ENCODE results near the gene MAB21L3. TPM values are rescaled to one million over a fixed set of nuclear protein-coding genes. Genes with fewer than 3 reads are reported as not detected.
"Not testable (repeated sequence)": the region's sequence is repeated elsewhere in the genome, so short reads cannot be mapped to it uniquely, and the experiment has no call there.

Gene MAB21L3
- total RNA-seq, 1 donor from 2014 or later = not detected

- DNase-seq (ENCODE audit: extremely low read depth, low read depth, low spot score) = no peak
Observed at GRCh38 chr1:116133696-116134475, 22.7 kb downstream of the MAB21L3 start.

- no peak for DNase-seq (ENCODE audit: extremely low read depth, low read depth, low spot score)
Observed at GRCh38 chr1:116134476-116134773, 23.2 kb downstream of the MAB21L3 start.

GRCh38 chr1:116138277-116138792 is 27.1 kb downstream of the MAB21L3 start:
- no peak for DNase-seq (ENCODE audit: extremely low read depth, low read depth, low spot score)

- DNase-seq (ENCODE audit: extremely low read depth, low read depth, low spot score) = no peak
Observed at GRCh38 chr1:116139592-116140134, 28.5 kb downstream of the MAB21L3 start.

GRCh38 chr1:116144151-116144550 is 33.0 kb downstream of the MAB21L3 start:
- DNase-seq (ENCODE audit: extremely low read depth, low read depth, low spot score) = no peak

GRCh38 chr1:116146447-116147113 is 35.4 kb downstream of the MAB21L3 start:
- not testable (repeated sequence) for DNase-seq (ENCODE audit: extremely low read depth, low read depth, low spot score)

- no peak for DNase-seq (ENCODE audit: extremely low read depth, low read depth, low spot score)
Observed at GRCh38 chr1:116147114-116147510, 35.9 kb downstream of the MAB21L3 start.

GRCh38 chr1:116147972-116148371 is 36.8 kb downstream of the MAB21L3 start:
- DNase-seq (ENCODE audit: extremely low read depth, low read depth, low spot score) = no peak

- no peak for DNase-seq (ENCODE audit: extremely low read depth, low read depth, low spot score)
Observed at GRCh38 chr1:116148967-116149366, 37.8 kb downstream of the MAB21L3 start.

GRCh38 chr1:116150368-116150767 is 39.2 kb downstream of the MAB21L3 start:
- DNase-seq (ENCODE audit: extremely low read depth, low read depth, low spot score) = no peak

GRCh38 chr1:116151739-116152576 is 40.8 kb downstream of the MAB21L3 start:
- DNase-seq (ENCODE audit: extremely low read depth, low read depth, low spot score) = no peak

GRCh38 chr1:116152577-116152943 is 41.4 kb downstream of the MAB21L3 start:
- DNase-seq (ENCODE audit: extremely low read depth, low read depth, low spot score) = no peak

- no peak for DNase-seq (ENCODE audit: extremely low read depth, low read depth, low spot score)
Observed at GRCh38 chr1:116152950-116153691, 41.9 kb downstream of the MAB21L3 start.

GRCh38 chr1:116153692-116154031 is 42.5 kb downstream of the MAB21L3 start:
- DNase-seq (ENCODE audit: extremely low read depth, low read depth, low spot score) = no peak

GRCh38 chr1:116154536-116154935 is 43.3 kb downstream of the MAB21L3 start:
- DNase-seq (ENCODE audit: extremely low read depth, low read depth, low spot score) = no peak

- DNase-seq (ENCODE audit: extremely low read depth, low read depth, low spot score) = no peak
Observed at GRCh38 chr1:116157096-116157495, 45.9 kb downstream of the MAB21L3 start.

- DNase-seq (ENCODE audit: extremely low read depth, low read depth, low spot score) = no peak
Observed at GRCh38 chr1:116159177-116159576, 48.0 kb downstream of the MAB21L3 start.

GRCh38 chr1:116159611-116160010 is 48.4 kb downstream of the MAB21L3 start:
- no peak for DNase-seq (ENCODE audit: extremely low read depth, low read depth, low spot score)

- no peak for DNase-seq (ENCODE audit: extremely low read depth, low read depth, low spot score)
Observed at GRCh38 chr1:116161390-116161789, 50.2 kb downstream of the MAB21L3 start.

GRCh38 chr1:116161877-116162390 is 50.7 kb downstream of the MAB21L3 start:
- no peak for DNase-seq (ENCODE audit: extremely low read depth, low read depth, low spot score)
